ENCODE data around the gene ECE1.
"Not testable (repeated sequence)": the region's sequence is repeated elsewhere in the genome, so short reads cannot be mapped to it uniquely, and the experiment has no call there.

The ECE1 gene

DNA sequence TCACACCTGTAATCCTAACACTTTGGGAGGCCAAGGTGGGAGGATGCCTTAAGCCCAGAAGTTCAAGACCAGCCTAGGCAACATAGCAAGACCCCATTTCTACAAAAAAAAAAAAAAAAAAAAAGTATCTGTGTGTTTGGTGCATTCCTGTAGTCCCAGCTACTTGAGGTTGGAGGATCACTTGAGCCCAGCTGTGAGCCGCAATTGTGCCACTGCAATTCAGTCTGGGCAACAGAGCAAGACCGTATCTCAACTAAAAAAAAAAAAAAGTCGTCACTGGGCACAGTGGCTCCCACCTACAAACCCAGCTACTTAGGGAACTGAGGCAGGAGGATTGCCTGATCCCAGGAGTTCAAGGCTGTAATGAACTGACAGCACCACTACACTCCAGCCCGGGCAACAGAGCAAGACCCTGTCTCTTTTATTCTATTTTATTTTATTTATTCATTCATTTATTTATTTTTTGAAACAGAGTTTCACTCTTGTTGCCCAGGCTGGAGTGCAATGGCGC lies 105.0 kb downstream of the ECE1 start:
- Histone ChIP-seq H2AK5ac (ENCODE audit: low read length) (no peak overlapping the region), H3K79me2 (ENCODE audit: control insufficient read depth, insufficient read depth, low read length, poor library complexity) (no peaks in the 10 kb centered on the region), H3K23ac (ENCODE audit: low read length) (no peak overlapping the region), H2AFZ (ENCODE audit: insufficient read depth, low read length, poor library complexity) (no peak overlapping the region), H3K4me2 (ENCODE audit: low read length) (no peak overlapping the region), H2BK120ac (ENCODE audit: insufficient read depth, low read length, poor library complexity) (no peak overlapping the region), H3K9ac (ENCODE audit: low read length) (no peak overlapping the region), H3K36me3 (ENCODE audit: control insufficient read depth in 1 of 2, insufficient read depth in 2 of 2, low read length in 2 of 2) (no peaks in the 10 kb centered on the region), H4K8ac (ENCODE audit: low read depth, low read length) (no peak overlapping the region), H2BK5ac (ENCODE audit: low read depth, low read length, poor library complexity) (no peak overlapping the region), H3K18ac (ENCODE audit: low read length) (no peak overlapping the region), H3K79me1 (ENCODE audit: low read length) (no peaks in the 10 kb centered on the region), H3K27me3 (ENCODE audit: insufficient read depth, low read length) (peaks cover 4% of the 10 kb centered on the region), H3K27ac (ENCODE audit: low read depth, low read length) (no peak overlapping the region), H3K14ac (ENCODE audit: low read length) (no peak overlapping the region), H4K12ac (ENCODE audit: low read depth, low read length) (no peak overlapping the region), H4K91ac (ENCODE audit: low read depth, low read length) (no peak overlapping the region), H3K4ac (ENCODE audit: low read depth, low read length) (no peak overlapping the region), H3K4me1 (ENCODE audit: control insufficient read depth in 1 of 2, insufficient read depth in 2 of 2, low read length in 2 of 2) (no peaks in the 10 kb centered on the region), H3K9me3 (ENCODE audit: insufficient read depth, low read depth, low read length) (no peaks in the 10 kb centered on the region), H3K4me3 (ENCODE audit: low read depth, low read length) (no peak overlapping the region), H2BK12ac (ENCODE audit: low read length) (no peak overlapping the region)
- DNase-seq: no peak
- WGBS (ENCODE audit: extremely low coverage, insufficient coverage, insufficient read length): no CpG with 5 or more reads among the region's 5 CpGs

DNA sequence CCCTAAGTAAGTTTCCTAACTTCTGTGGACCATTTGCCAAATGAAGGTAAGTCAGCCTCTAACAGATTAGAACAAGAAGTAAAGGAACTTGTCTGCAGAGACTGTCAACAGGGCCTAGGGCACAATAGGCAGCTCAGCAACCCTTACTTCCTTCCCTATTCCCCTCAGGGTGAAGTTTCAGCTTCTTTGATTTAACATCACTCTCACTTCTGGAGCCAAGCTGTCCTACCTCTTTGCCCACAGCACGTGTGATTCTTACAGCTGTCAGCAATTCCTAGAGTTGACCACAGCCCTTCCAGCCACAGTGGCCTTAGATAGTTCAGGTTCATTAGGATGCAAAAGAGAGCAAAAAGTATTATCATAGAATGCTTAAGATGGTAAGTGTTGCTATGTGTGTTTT lies 106.0 kb downstream of the ECE1 start:
- Histone ChIP-seq H3K14ac (ENCODE audit: low read length) (no peak overlapping the region), H4K8ac (ENCODE audit: low read depth, low read length) (no peak overlapping the region), H2AFZ (ENCODE audit: insufficient read depth, low read length, poor library complexity) (no peak overlapping the region), H3K23ac (ENCODE audit: low read length) (no peak overlapping the region), H4K12ac (ENCODE audit: low read depth, low read length) (no peak overlapping the region), H2BK5ac (ENCODE audit: low read depth, low read length, poor library complexity) (no peak overlapping the region), H3K27me3 (ENCODE audit: insufficient read depth, low read length) (peaks cover under 1% of the 10 kb centered on the region), H3K79me1 (ENCODE audit: low read length) (no peaks in the 10 kb centered on the region), H4K91ac (ENCODE audit: low read depth, low read length) (no peak overlapping the region), H3K27ac (ENCODE audit: low read depth, low read length) (no peak overlapping the region), H3K18ac (ENCODE audit: low read length) (no peak overlapping the region), H2BK12ac (ENCODE audit: low read length) (no peak overlapping the region), H3K4me2 (ENCODE audit: low read length) (no peak overlapping the region), H3K4me3 (ENCODE audit: low read depth, low read length) (no peak overlapping the region), H3K79me2 (ENCODE audit: control insufficient read depth, insufficient read depth, low read length, poor library complexity) (no peaks in the 10 kb centered on the region), H3K4me1 (ENCODE audit: control insufficient read depth in 1 of 2, insufficient read depth in 2 of 2, low read length in 2 of 2) (no peaks in the 10 kb centered on the region), H2BK120ac (ENCODE audit: insufficient read depth, low read length, poor library complexity) (no peak overlapping the region), H3K4ac (ENCODE audit: low read depth, low read length) (no peak overlapping the region), H3K9me3 (ENCODE audit: insufficient read depth, low read depth, low read length) (no peaks in the 10 kb centered on the region), H3K36me3 (ENCODE audit: control insufficient read depth in 1 of 2, insufficient read depth in 2 of 2, low read length in 2 of 2) (no peaks in the 10 kb centered on the region), H3K9ac (ENCODE audit: low read length) (no peak overlapping the region), H2AK5ac (ENCODE audit: low read length) (no peak overlapping the region)
- no CpG with 5 or more reads among the region's 1 CpG for WGBS (ENCODE audit: extremely low coverage, insufficient coverage, insufficient read length)
- DNase-seq: peak in 1 of 2 donors; percentile 40

DNA sequence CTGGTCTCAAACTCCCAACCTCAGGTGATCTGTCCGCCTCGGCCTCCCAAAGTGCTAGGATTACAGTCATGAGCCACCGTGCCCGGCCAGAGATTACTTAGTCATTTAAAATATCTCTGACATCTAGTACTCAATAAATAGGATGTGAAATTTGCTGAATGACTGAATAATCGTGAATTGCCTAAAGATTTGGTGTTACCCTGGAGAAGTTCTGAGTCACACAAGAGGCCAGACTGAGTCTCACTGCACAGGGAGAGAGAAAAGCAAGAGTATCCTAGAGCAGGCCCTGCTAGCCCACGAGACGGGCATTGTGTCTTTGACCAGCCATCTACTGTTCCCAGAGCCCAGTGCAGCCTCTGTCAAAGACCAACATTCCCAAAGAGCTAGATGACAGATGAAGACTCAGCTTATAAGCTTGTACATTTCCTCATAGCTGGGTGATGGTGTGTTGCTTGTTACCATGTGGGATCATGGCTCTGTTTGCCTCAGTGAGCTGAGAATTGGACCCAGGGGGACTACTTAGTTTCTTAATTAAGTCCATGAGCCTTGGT lies 108.0 kb downstream of the ECE1 start:
- no CpG with 5 or more reads among the region's 7 CpGs for WGBS (ENCODE audit: extremely low coverage, insufficient coverage, insufficient read length)

DNA sequence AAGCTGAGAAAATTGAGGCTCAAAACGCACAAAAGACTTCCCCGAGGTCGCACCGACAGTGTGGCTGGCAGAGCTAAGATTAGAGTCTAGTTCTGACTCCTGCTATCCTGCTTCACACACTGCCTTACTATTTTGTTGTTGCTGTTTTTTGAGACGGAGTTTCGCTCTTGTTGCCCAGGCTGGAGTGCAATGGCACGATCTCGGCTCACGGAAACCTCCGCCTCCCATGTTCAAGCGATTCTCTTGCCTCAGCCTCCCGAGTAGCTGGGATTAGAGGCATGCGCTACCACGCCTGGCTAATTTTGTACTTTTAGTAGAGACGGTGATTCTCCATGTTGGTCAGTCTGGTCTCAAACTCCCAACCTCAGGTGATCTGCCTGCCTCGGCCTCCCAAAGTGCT lies 112.0 kb downstream of the ECE1 start:
- H2BK5ac ChIP-seq (ENCODE audit: low read depth, low read length, poor library complexity); H3K27me3 ChIP-seq (ENCODE audit: insufficient read depth, low read length); H4K12ac ChIP-seq (ENCODE audit: low read depth, low read length); H3K18ac ChIP-seq (ENCODE audit: low read length); DNase-seq; H3K9ac ChIP-seq (ENCODE audit: low read length); H3K27ac ChIP-seq (ENCODE audit: low read depth, low read length); H4K8ac ChIP-seq (ENCODE audit: low read depth, low read length); H2BK120ac ChIP-seq (ENCODE audit: insufficient read depth, low read length, poor library complexity); H3K4me3 ChIP-seq (ENCODE audit: low read depth, low read length); H3K4me1 ChIP-seq (ENCODE audit: control insufficient read depth in 1 of 2, insufficient read depth in 2 of 2, low read length in 2 of 2); H3K14ac ChIP-seq (ENCODE audit: low read length); H2BK12ac ChIP-seq (ENCODE audit: low read length); H2AFZ ChIP-seq (ENCODE audit: insufficient read depth, low read length, poor library complexity); H4K91ac ChIP-seq (ENCODE audit: low read depth, low read length); H3K36me3 ChIP-seq (ENCODE audit: control insufficient read depth in 1 of 2, insufficient read depth in 2 of 2, low read length in 2 of 2); H3K4me2 ChIP-seq (ENCODE audit: low read length); H3K4ac ChIP-seq (ENCODE audit: low read depth, low read length); H3K79me2 ChIP-seq (ENCODE audit: control insufficient read depth, insufficient read depth, low read length, poor library complexity); H3K23ac ChIP-seq (ENCODE audit: low read length); H2AK5ac ChIP-seq (ENCODE audit: low read length); H3K9me3 ChIP-seq (ENCODE audit: insufficient read depth, low read depth, low read length): not testable (repeated sequence)
- no CpG with 5 or more reads among the region's 16 CpGs for WGBS (ENCODE audit: extremely low coverage, insufficient coverage, insufficient read length)
- H3K79me1 ChIP-seq (ENCODE audit: low read length): peaks cover 13% of the 10 kb centered on the region

More for the DNA sequence above, 108.0 kb downstream of the ECE1 start:
- no peak overlapping the region for H2BK12ac ChIP-seq (ENCODE audit: low read length)
- peak; percentile 68 to 85 for DNase-seq
- H4K8ac ChIP-seq (ENCODE audit: low read depth, low read length): no peak overlapping the region
- H3K27ac ChIP-seq (ENCODE audit: low read depth, low read length): no peak overlapping the region
- H3K36me3 ChIP-seq (ENCODE audit: control insufficient read depth in 1 of 2, insufficient read depth in 2 of 2, low read length in 2 of 2): no peaks in the 10 kb centered on the region
- no peak overlapping the region for H3K4me2 ChIP-seq (ENCODE audit: low read length)
- no peak overlapping the region for H3K14ac ChIP-seq (ENCODE audit: low read length)
- H2BK5ac ChIP-seq (ENCODE audit: low read depth, low read length, poor library complexity): no peak overlapping the region
- no peaks in the 10 kb centered on the region for H3K9me3 ChIP-seq (ENCODE audit: insufficient read depth, low read depth, low read length)
- H4K12ac ChIP-seq (ENCODE audit: low read depth, low read length): no peak overlapping the region
- no peak overlapping the region for H3K4me3 ChIP-seq (ENCODE audit: low read depth, low read length)
- no peak overlapping the region for H3K9ac ChIP-seq (ENCODE audit: low read length)
- H4K91ac ChIP-seq (ENCODE audit: low read depth, low read length): no peak overlapping the region
- H3K4me1 ChIP-seq (ENCODE audit: control insufficient read depth in 1 of 2, insufficient read depth in 2 of 2, low read length in 2 of 2): peaks cover 0 to 2% of the 10 kb centered on the region in 2 experiments
- no peak overlapping the region for H2BK120ac ChIP-seq (ENCODE audit: insufficient read depth, low read length, poor library complexity)
- H2AK5ac ChIP-seq (ENCODE audit: low read length): no peak overlapping the region
- H3K18ac ChIP-seq (ENCODE audit: low read length): no peak overlapping the region
- H3K4ac ChIP-seq (ENCODE audit: low read depth, low read length): no peak overlapping the region
- H3K27me3 ChIP-seq (ENCODE audit: insufficient read depth, low read length): no peaks in the 10 kb centered on the region
- no peak overlapping the region for H3K23ac ChIP-seq (ENCODE audit: low read length)
- H3K79me1 ChIP-seq (ENCODE audit: low read length): peaks cover 2% of the 10 kb centered on the region
- no peak overlapping the region for H2AFZ ChIP-seq (ENCODE audit: insufficient read depth, low read length, poor library complexity)
- H3K79me2 ChIP-seq (ENCODE audit: control insufficient read depth, insufficient read depth, low read length, poor library complexity): no peaks in the 10 kb centered on the region

Measured in trophoblast cell (in vitro differentiated cells and primary cell).